GM10248 (cell line): ENCODE measurements around the gene SLC25A29.
"Not testable (repeated sequence)": the region's sequence is repeated elsewhere in the genome, so short reads cannot be mapped to it uniquely, and the experiment has no call there.

Experiments used
- CTCF ChIA-PET: fragments of 300-600 bp; sonication (Branson Sonifier 250); formaldehyde crosslinking; extraction: SDS; loops from one replicate; lab custom pipeline; 2021; ENCODE audit warnings: antibody characterized with exemption; lab: Yijun Ruan, JAX
- POLR2A ChIA-PET: fragments of 350-650 bp; sonication (Branson Sonifier 250); formaldehyde crosslinking; extraction: SDS; loops from one replicate; lab custom pipeline; 2020; ENCODE audit warnings: antibody characterized with exemption; lab: Yijun Ruan, JAX
- DNase-seq: peaks from one replicate; pipeline ENCODE4 v3.0.0; 2012; ENCODE audit errors: extremely low spot score
- TF ChIP-seq, protein P1 (sequence below): IDR thresholded peaks from 2 replicates; pipeline ENCODE4 v1.5.1; 2012; ENCODE audit warnings: mild to moderate bottlenecking, low read depth; ENCODE audit errors: extremely low read depth, missing control alignments, control extremely low read depth

SLC25A29 gene

DNA sequence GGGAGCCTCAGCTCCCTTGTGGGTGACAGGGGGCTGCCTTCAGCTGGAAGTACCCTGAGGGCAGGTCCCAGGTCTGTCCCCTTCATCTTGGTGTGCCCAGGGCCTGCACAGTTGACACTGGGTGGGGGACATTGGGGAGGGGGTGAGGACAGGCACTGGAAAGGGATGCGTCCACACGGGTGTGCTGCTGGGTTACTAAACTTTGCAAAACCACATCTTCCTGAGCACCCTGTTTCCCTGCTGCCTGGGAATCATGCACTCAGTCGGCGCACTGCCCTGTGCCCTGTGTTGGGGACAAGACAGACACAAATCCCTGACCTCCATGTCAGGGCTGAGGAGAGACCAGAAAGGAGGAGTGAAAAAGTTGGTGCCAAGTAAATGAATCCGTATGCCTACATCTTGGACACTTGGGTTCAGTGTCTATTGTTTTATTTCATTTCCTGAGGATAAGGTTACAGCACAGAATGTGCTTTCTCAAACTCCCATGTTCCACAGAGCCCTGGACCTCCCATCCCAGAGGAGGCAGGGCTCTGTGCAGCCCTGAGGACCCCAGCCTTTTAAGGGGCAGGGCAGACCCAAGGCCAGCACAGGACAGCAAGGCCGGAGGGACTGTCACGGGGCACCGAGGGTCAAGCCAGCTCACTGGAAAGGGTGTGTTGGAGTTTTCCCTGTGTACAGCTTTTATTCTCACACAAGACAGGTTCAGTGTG lies 2.9 kb upstream of the SLC25A29 start:
- no peak for DNase-seq
- CTCF ChIA-PET = interaction anchor here (0.9 to 2.0 kb wide), 7 partner anchors 8 to 116 kb away, joined by 3 to 9 read pairs (median 4); no protein-coding TSS in a partner anchor
- POLR2A ChIA-PET = interaction anchor here (0.6 kb wide), 1 partner anchor 21 kb away, joined by 3 read pairs; no protein-coding TSS in a partner anchor
- TF ChIP-seq, protein P1, sequence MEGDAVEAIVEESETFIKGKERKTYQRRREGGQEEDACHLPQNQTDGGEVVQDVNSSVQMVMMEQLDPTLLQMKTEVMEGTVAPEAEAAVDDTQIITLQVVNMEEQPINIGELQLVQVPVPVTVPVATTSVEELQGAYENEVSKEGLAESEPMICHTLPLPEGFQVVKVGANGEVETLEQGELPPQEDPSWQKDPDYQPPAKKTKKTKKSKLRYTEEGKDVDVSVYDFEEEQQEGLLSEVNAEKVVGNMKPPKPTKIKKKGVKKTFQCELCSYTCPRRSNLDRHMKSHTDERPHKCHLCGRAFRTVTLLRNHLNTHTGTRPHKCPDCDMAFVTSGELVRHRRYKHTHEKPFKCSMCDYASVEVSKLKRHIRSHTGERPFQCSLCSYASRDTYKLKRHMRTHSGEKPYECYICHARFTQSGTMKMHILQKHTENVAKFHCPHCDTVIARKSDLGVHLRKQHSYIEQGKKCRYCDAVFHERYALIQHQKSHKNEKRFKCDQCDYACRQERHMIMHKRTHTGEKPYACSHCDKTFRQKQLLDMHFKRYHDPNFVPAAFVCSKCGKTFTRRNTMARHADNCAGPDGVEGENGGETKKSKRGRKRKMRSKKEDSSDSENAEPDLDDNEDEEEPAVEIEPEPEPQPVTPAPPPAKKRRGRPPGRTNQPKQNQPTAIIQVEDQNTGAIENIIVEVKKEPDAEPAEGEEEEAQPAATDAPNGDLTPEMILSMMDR = no peak

DNA sequence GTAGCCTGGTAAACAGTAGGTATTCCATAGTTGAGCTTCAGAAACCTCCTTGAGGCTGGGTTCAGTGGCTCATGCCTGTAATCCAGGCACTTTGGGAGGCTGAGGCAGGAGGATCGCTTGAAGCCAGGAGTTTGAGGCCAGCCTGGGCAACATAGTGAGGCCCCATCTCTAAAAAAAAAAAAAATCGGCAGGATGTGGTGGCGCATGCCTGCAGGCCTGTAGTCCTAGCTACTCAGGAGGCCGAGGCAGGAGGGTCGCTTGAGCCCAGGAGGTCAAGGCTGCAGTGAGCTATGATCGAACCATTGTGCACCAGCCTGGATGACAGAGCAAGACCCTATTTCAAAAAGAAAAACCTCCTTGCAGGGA lies 2.2 kb upstream of the SLC25A29 start:
- DNase-seq, POLR2A ChIA-PET: not testable (repeated sequence)
- CTCF ChIA-PET = interaction anchor here (0.9 to 2.0 kb wide), 6 partner anchors 9 to 115 kb away, joined by 3 to 9 read pairs (median 4); no protein-coding TSS in a partner anchor

DNA sequence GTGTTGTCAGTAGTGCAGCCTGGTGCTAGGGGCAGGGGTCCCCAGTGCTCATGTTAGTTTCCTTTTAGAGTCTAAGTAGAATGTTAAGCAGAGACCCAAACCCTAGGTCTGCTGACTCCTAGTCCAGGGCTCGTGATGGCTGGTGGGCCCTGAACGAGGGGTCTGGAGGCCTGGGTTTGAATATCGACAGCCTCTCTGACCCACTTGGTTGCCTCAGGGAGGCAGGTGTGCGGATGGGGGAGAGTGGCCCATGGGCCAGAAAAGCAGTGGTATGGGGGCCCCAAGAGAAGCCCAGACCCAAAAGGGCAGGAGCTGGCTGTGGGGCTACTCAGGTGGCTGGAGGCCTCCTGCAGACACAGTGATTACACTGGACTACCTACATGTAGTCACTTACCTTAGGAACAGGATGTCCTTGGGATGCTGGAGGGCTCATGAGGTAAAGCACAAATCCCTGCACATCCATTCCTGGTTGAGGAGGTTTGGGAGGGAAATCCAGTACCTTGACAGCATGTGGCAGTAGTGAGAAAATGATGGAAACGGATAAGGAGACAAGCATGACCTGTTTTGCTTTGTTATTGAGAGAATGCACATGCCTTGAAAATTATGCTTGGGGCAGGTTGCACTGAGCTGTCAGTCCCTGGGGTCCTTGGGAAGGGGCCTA lies 1.7 kb upstream of the SLC25A29 start:
- POLR2A ChIA-PET = no interaction called here
- TF ChIP-seq, protein P1 = no peak
- CTCF ChIA-PET = interaction anchor here (0.9 to 2.0 kb wide), 5 partner anchors 9 to 114 kb away, joined by 3 to 9 read pairs (median 4); no protein-coding TSS in a partner anchor
- no peak for DNase-seq

DNA sequence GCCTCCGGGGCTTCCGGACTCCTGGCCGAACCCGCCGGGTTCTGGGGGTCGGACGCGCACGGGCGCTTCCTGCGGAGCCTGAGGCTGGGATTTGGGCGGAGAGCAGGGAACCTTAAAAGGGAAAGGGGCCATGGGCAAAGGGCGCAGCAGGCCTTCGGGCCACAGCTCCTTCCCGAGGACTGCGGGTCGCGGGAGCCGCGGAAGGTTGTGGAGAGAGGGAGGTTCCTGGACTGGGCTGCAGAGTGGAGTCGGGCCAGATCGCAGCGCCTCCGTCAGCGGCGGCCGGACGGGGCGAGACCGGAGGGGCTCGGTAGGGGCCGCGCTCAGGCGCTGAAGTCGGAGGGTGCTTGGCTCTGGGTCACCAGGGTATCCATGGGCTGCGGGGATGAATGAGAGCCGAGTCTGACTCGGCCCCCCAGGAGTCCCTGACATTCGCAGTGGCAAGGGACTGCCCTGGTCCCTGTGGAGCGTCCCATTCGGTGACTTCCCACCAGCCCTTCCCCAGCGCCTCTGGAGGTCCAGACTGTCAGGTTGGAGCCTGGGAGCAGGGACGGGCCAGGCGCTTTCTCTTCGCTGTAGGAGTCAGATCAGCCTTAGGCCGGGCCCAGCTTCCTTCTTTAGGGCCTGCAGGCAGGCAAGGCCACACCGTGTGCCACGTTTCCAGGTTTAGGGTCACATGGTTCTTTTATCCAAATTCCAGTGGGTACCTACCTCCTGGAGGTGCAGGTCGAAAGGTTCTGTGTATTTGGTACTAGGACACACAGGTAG lies 938 bp upstream of the SLC25A29 start:
- CTCF ChIA-PET = interaction anchor here (2.0 kb wide), 1 partner anchor 10 kb away, joined by 9 read pairs; no protein-coding TSS in a partner anchor
- POLR2A ChIA-PET = no interaction called here
- no peak for DNase-seq
- TF ChIP-seq, protein P1 = no peak

DNA sequence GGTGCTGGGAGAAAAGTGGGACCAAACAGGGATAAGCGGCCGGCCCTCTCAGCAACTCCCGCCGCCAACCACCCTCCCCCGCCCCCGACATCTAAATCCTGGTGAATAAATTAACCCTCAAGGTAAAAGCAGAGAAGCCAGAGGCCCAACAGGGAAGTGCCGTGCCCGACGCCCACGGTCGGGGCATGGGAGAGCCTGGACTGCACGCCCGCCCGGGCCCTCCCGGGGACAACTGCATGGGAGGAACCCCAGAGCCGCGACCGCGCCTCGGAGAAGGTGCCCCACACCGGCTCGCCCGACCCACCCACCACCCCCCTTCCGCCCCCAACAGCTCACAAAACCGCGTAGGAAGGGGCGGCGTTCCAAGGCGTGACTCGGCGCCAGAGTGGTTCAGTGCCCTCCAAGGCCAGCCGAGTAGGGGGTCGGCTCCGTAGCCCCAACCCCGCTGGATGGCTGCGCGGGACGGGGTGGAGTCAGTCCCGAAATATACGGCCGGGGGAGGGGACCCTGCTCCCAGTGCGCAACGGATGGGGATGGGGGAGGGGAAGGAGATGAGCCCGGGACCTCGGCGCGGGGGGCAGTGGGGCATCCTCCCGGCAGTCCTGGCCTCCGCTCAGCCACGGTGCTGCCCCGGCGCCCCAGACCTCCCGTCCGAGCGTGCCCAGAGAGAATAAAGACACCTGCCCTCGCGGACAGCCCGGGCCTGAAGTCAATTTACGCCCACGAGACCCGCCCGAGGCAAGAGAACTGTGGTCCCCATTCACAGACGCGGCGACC lies 732 bp downstream of the SLC25A29 start:
- TF ChIP-seq, protein P1 = no peak
- ChIA-PET POLR2A (no interaction called here), CTCF (interaction anchor here (1.3 to 3.9 kb wide), 3 partner anchors 13 to 27 kb away, joined by 3 to 16 read pairs (median 3); no protein-coding TSS in a partner anchor)
- DNase-seq = no peak

DNA sequence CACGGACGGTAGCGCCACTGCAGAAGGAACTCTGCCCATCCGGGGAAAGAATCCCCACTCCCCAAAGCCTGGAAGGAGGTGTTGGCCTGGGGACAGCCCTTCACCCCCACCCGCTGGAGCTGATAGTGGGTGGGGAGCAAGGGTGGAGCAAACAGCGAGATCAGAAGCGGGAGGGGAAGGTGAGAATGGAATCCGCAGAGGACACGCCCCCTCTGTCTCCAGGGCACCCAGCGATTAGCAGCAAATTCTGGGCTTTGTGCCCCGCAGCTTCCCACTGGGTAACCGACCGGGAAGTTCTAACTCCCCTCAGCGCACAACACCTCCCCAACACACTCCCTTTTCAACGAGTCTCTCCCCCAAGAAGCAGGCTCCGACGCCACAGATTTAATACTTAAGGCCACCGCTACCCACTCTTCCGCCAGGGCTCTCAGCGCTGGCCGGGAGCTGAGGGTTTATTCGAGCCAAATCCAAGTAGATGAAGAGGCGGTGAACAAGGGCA lies 1.4 kb downstream of the SLC25A29 start:
- TF ChIP-seq, protein P1 = no peak
- no peak for DNase-seq
- ChIA-PET CTCF (interaction anchor here (1.0 to 3.9 kb wide), 4 partner anchors 11 to 27 kb away, joined by 3 to 16 read pairs (median 4); no protein-coding TSS in a partner anchor), POLR2A (no interaction called here)
